HepG2 (cell line): ENCODE results near the gene PLCB1. TPM values are rescaled to one million over a fixed set of nuclear protein-coding genes. Genes with fewer than 3 reads are reported as not detected.
A peak's percentile ranks its signal among the peaks of the same experiment; 100 is the strongest.

ENCODE experiments used
- CEBPB ChIP-seq: IDR thresholded peaks from 2 replicates; pipeline ENCODE4 v1.6.1; 2011; ENCODE audit warnings: low read depth, low read length, improper control_type of control experiment, borderline replicate concordance
- CREM ChIP-seq, 2 experiments: sonication (generic) in 1 of 2; formaldehyde crosslinking in 1 of 2; IDR thresholded peaks; 2 replicates each; pipeline versions ENCODE4 v1.4.0 to v1.6.1; 2016 to 2020; ENCODE audit warnings: antibody characterized with exemption in 1 of 2, mild to moderate bottlenecking in 1 of 2, missing genetic modification reagents in 1 of 2
- FOXK1 ChIP-seq: sonication (generic); formaldehyde crosslinking; IDR thresholded peaks from 2 replicates; pipeline ENCODE4 v1.4.0; 2020; ENCODE audit warnings: low read depth, missing genetic modification reagents, borderline replicate concordance
- GATAD2A ChIP-seq: IDR thresholded peaks from 2 replicates; pipeline ENCODE4 v1.6.1; 2016
- KDM2A ChIP-seq: sonication (generic); formaldehyde crosslinking; IDR thresholded peaks from 2 replicates; pipeline ENCODE4 v1.4.0; 2020; ENCODE audit warnings: low read depth, missing genetic modification reagents, borderline replicate concordance
- MTF2 ChIP-seq: sonication (generic); formaldehyde crosslinking; IDR thresholded peaks from 2 replicates; pipeline ENCODE4 v1.5.0; 2020; ENCODE audit warnings: missing genetic modification reagents, borderline replicate concordance
- SSRP1 ChIP-seq: IDR thresholded peaks from 2 replicates; pipeline ENCODE4 v1.6.1; 2016; ENCODE audit warnings: control low read depth
- TARDBP ChIP-seq: sonication (generic); formaldehyde crosslinking; IDR thresholded peaks from 2 replicates; pipeline ENCODE4 v1.8.0; 2022; ENCODE audit warnings: mild to moderate bottlenecking, missing genetic modification reagents
- TBL1XR1 ChIP-seq: fragments of 150-350 bp; IDR thresholded peaks from 2 replicates; pipeline ENCODE4 v1.6.1; 2014; ENCODE audit warnings: borderline replicate concordance, low read length; ENCODE audit not compliant: partially characterized antibody
- ZFP36L2 ChIP-seq: sonication (generic); formaldehyde crosslinking; IDR thresholded peaks from 2 replicates; pipeline ENCODE4 v1.4.0; 2020; ENCODE audit warnings: missing genetic modification reagents
- ZFYVE20 ChIP-seq: sonication (generic); formaldehyde crosslinking; IDR thresholded peaks from 2 replicates; pipeline ENCODE4 v1.8.0; 2023; ENCODE audit warnings: low read depth, mild to moderate bottlenecking, moderate library complexity, missing genetic modification reagents, borderline replicate concordance
- ZMYM2 ChIP-seq: sonication (generic); formaldehyde crosslinking; IDR thresholded peaks from 2 replicates; pipeline ENCODE4 v1.8.0; 2022; ENCODE audit warnings: mild to moderate bottlenecking, missing genetic modification reagents
- ZNF333 ChIP-seq: sonication (generic); formaldehyde crosslinking; IDR thresholded peaks from 2 replicates; pipeline ENCODE4 v1.4.0; 2020; ENCODE audit warnings: mild to moderate bottlenecking, missing genetic modification reagents, borderline replicate concordance
- ZNF652 ChIP-seq: IDR thresholded peaks from 2 replicates; pipeline ENCODE4 v1.6.1; 2016; ENCODE audit warnings: low read depth, borderline replicate concordance
- polyA plus RNA-seq, 8 experiments: library from polyadenylated mRNA; depleted of rRNA in 3 of 8; stranded (reverse) in 7 of 8; unstranded in 1 of 8; fragments of >200 nt; fragmentation: Illumina TruSeq in 4 of 8; extraction: Trizol in 4 of 8; gene quantifications; 2 replicates each; pipeline versions ENCODE4 v1.2.1 to v1.2.3, GENCODE V29; 2011 to 2016; ENCODE audit warnings: low read depth in 4 of 8, missing spikeins in 1 of 8, mixed read lengths in 1 of 8; ENCODE audit not compliant: insufficient read depth in 1 of 8
- total RNA-seq, 5 experiments: library from RNA; depleted of rRNA; stranded (reverse); fragments of >200 nt; fragmentation: Illumina TruSeq; extraction: Trizol; gene quantifications; 2 replicates each; pipeline ENCODE4 v1.2.3, GENCODE V29; 2016; ENCODE audit warnings: low read depth in 1 of 5
- TF ChIP-seq, protein P1 (sequence below): sonication (generic); formaldehyde crosslinking; IDR thresholded peaks from 2 replicates; pipeline ENCODE4 v1.4.0; 2020; ENCODE audit warnings: low read depth, mild to moderate bottlenecking, missing genetic modification reagents
- TF ChIP-seq, protein P2 (sequence below): IDR thresholded peaks from 2 replicates; pipeline ENCODE4 v1.6.1; 2012; ENCODE audit warnings: low read depth, low read length, improper control_type of control experiment
- TF ChIP-seq, protein P3 (sequence below): sonication (generic); formaldehyde crosslinking; IDR thresholded peaks from 2 replicates; pipeline ENCODE4 v1.8.0; 2022; ENCODE audit warnings: low read depth, missing genetic modification reagents
- TF ChIP-seq, protein P4 (sequence below): sonication (generic); formaldehyde crosslinking; IDR thresholded peaks from 2 replicates; pipeline ENCODE4 v1.5.0; 2020; ENCODE audit warnings: missing genetic modification reagents
- TF ChIP-seq, protein P5 (sequence below): sonication (generic); formaldehyde crosslinking; IDR thresholded peaks from 2 replicates; pipeline ENCODE4 v1.5.1; 2020; ENCODE audit warnings: missing genetic modification reagents, mild to moderate bottlenecking, borderline replicate concordance

The PLCB1 gene
- total and polyA plus RNA-seq, 2 of the 13 experiments (the other 11 are each of a cell fraction or from before 2014, with no cell fraction given), result 42.4 to 55.9 TPM

DNA sequence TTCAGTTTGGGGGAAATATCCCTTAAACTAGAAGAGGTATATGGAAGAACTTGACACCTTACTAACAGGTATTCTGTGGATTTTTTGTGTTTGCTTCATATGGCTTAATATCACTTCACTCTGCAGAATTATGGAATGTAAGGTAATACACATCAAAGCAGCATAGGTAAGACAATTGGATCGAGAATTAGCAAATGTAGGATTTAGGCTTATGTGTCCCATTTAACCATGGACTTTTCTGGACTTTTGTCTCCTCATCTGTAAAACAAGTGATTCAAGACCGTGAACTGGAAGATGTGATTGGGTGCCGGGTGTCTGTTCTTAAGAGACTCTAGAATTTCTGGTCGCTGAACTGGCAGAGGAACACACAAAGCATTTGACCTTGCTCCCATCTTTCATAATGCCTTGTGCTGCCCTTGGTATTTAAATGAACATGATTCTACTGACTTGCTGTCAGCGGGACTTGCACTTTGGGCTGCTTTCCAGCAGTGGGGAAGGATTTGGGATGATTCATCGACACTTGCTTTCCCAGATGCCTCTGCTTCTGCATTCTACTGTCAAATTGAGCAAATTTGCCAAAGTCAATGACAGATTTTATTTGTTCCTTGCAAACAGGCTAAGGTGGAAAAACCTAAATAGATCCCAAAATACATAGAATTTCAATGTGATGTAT, 199.8 kb downstream of the PLCB1 start (continued):
- TF ChIP-seq CEBPB, result no peak
- TF ChIP-seq, protein P1, sequence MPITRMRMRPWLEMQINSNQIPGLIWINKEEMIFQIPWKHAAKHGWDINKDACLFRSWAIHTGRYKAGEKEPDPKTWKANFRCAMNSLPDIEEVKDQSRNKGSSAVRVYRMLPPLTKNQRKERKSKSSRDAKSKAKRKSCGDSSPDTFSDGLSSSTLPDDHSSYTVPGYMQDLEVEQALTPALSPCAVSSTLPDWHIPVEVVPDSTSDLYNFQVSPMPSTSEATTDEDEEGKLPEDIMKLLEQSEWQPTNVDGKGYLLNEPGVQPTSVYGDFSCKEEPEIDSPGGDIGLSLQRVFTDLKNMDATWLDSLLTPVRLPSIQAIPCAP (CRISPR knock-in tag), result no peak
- TF ChIP-seq, protein P2, sequence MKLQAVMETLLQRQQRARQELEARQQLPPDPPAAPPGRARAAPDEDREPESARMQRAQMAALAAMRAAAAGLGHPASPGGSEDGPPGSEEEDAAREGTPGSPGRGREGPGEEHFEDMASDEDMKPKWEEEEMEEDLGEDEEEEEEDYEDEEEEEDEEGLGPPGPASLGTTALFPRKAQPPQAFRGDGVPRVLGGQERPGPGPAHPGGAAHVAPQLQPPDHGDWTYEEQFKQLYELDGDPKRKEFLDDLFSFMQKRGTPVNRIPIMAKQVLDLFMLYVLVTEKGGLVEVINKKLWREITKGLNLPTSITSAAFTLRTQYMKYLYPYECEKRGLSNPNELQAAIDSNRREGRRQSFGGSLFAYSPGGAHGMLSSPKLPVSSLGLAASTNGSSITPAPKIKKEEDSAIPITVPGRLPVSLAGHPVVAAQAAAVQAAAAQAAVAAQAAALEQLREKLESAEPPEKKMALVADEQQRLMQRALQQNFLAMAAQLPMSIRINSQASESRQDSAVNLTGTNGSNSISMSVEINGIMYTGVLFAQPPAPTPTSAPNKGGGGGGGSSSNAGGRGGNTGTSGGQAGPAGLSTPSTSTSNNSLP, result peak; percentile 6; the same call in 1 of the 2 replicates
- peak; percentile 25; the same call in 1 of the 2 replicates for TF ChIP-seq ZNF652 (CRISPR knock-in tag)
- TF ChIP-seq MTF2, result no peak
- TF ChIP-seq, protein P3, sequence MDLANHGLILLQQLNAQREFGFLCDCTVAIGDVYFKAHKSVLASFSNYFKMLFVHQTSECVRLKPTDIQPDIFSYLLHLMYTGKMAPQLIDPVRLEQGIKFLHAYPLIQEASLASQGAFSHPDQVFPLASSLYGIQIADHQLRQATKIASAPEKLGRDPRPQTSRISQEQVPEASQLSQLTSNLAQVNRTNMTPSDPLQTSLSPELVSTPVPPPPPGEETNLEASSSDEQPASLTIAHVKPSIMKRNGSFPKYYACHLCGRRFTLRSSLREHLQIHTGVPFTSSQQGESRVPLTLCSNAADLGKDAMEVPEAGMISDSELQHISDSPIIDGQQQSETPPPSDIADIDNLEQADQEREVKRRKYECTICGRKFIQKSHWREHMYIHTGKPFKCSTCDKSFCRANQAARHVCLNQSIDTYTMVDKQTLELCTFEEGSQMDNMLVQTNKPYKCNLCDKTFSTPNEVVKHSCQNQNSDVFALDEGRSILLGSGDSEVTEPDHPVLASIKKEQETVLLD (CRISPR knock-in tag), result no peak
- peak; percentile 53 for TF ChIP-seq CREM (IDR thresholded peaks at IDR 0.05)
- no peak for TF ChIP-seq CREM (CRISPR knock-in tag; IDR thresholded peaks at IDR 0.05)
- TF ChIP-seq TBL1XR1, result no peak
- no peak for TF ChIP-seq SSRP1 (CRISPR knock-in tag)
- TF ChIP-seq GATAD2A, result peak; percentile 89
- TF ChIP-seq, protein P4, sequence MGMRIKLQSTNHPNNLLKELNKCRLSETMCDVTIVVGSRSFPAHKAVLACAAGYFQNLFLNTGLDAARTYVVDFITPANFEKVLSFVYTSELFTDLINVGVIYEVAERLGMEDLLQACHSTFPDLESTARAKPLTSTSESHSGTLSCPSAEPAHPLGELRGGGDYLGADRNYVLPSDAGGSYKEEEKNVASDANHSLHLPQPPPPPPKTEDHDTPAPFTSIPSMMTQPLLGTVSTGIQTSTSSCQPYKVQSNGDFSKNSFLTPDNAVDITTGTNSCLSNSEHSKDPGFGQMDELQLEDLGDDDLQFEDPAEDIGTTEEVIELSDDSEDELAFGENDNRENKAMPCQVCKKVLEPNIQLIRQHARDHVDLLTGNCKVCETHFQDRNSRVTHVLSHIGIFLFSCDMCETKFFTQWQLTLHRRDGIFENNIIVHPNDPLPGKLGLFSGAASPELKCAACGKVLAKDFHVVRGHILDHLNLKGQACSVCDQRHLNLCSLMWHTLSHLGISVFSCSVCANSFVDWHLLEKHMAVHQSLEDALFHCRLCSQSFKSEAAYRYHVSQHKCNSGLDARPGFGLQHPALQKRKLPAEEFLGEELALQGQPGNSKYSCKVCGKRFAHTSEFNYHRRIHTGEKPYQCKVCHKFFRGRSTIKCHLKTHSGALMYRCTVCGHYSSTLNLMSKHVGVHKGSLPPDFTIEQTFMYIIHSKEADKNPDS (CRISPR knock-in tag), result no peak
- peak; percentile 24; the same call in 1 of the 2 replicates for TF ChIP-seq FOXK1 (CRISPR knock-in tag)
- 0 out of 2 replicates have a peak, but pooled peaks have one; percentile 27 for TF ChIP-seq KDM2A
- TF ChIP-seq ZFYVE20 (CRISPR knock-in tag), result no peak
- TF ChIP-seq ZMYM2 (CRISPR knock-in tag), result peak; percentile 58; the same call in 1 of the 2 replicates
- TF ChIP-seq ZNF333, result no peak
- TF ChIP-seq, protein P5, sequence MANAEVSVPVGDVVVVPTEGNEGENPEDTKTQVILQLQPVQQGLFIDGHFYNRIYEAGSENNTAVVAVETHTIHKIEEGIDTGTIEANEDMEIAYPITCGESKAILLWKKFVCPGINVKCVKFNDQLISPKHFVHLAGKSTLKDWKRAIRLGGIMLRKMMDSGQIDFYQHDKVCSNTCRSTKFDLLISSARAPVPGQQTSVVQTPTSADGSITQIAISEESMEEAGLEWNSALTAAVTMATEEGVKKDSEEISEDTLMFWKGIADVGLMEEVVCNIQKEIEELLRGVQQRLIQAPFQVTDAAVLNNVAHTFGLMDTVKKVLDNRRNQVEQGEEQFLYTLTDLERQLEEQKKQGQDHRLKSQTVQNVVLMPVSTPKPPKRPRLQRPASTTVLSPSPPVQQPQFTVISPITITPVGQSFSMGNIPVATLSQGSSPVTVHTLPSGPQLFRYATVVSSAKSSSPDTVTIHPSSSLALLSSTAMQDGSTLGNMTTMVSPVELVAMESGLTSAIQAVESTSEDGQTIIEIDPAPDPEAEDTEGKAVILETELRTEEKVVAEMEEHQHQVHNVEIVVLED, result 0 out of 2 replicates have a peak, but pooled peaks have one; percentile 20
- TF ChIP-seq TARDBP (CRISPR knock-in tag), result peak; percentile 73; the same call in 1 of the 2 replicates
- TF ChIP-seq ZFP36L2 (CRISPR knock-in tag), result no peak
